Loucy (cell line): ENCODE measurements around the gene EGLN1.

ENCODE experiments used
- CTCF ChIP-seq: fragments of 200-600 bp; sonication (generic); conservative IDR thresholded peaks from 2 replicates; pipeline ENCODE4 v1.5.1; 2014; ENCODE audit warnings: mild to moderate bottlenecking, antibody characterized with exemption, low read length
- EZH2phosphoT487 ChIP-seq: fragments of 200-600 bp; IDR thresholded peaks from 2 replicates; pipeline ENCODE4 v1.6.1; 2018; ENCODE audit warnings: antibody characterized with exemption, mild to moderate bottlenecking, moderate library complexity, borderline replicate concordance

- TF ChIP-seq CTCF (no peak), EZH2phosphoT487 (no peak)
Measured at GRCh38 chr1:231424950-231425805, 3.1 kb upstream of the EGLN1 start.
